ENCODE results near the gene SBF1.
A peak's percentile ranks its signal among the peaks of the same experiment; 100 is the strongest.

Gene SBF1

GRCh38 chr22:50483977-50484853 is 9.4 kb upstream of the SBF1 start:
- DNase-seq: no peak

- DNase-seq: no peak
Measured at GRCh38 chr22:50483556-50483955, 8.7 kb upstream of the SBF1 start.

GRCh38 chr22:50483106-50483505 is 8.3 kb upstream of the SBF1 start:
- DNase-seq: no peak

- DNase-seq: no peak
Measured at GRCh38 chr22:50482107-50483074, 7.6 kb upstream of the SBF1 start.

GRCh38 chr22:50481440-50482106 is 6.7 kb upstream of the SBF1 start, which contains the start of gene ADM2:
Gene ADM2 (plus strand): TSS chr22:50481543. CDS start chr22:50481848, 305 bp downstream.
- DNase-seq: peak; percentile 74

GRCh38 chr22:50481045-50481439 is 6.2 kb upstream of the SBF1 start:
- DNase-seq: no peak

- no peak for DNase-seq
Measured at GRCh38 chr22:50479721-50480120, 4.9 kb upstream of the SBF1 start.

GRCh38 chr22:50477923-50478322 is 3.1 kb upstream of the SBF1 start:
- DNase-seq: no peak

- DNase-seq: no peak
Measured at GRCh38 chr22:50476868-50477267, 2.0 kb upstream of the SBF1 start.

GRCh38 chr22:50475652-50476002 is 792 bp upstream of the SBF1 start:
- no peak for DNase-seq

- DNase-seq: peak; percentile 50
Measured at GRCh38 chr22:50473855-50474671, 772 bp downstream of the SBF1 start.

- peak; percentile 45 for DNase-seq
Measured at GRCh38 chr22:50473088-50473487, 1.7 kb downstream of the SBF1 start.

- DNase-seq: no peak
Measured at GRCh38 chr22:50471962-50472361, 2.9 kb downstream of the SBF1 start.

- DNase-seq: no peak
Measured at GRCh38 chr22:50471197-50471847, 3.5 kb downstream of the SBF1 start.

- DNase-seq: no peak
Measured at GRCh38 chr22:50470491-50470890, 4.3 kb downstream of the SBF1 start.

- peak; percentile 88 for DNase-seq
Measured at GRCh38 chr22:50469377-50470305, 5.2 kb downstream of the SBF1 start.

- DNase-seq: no peak
Measured at GRCh38 chr22:50468626-50469025, 6.2 kb downstream of the SBF1 start.

GRCh38 chr22:50467773-50468440 is 6.9 kb downstream of the SBF1 start:
- no peak for DNase-seq

- no peak for DNase-seq
Measured at GRCh38 chr22:50467341-50467740, 7.5 kb downstream of the SBF1 start.
